ENCODE data around the gene TMEM203. TPM values are rescaled to one million over a fixed set of nuclear protein-coding genes. Genes with fewer than 3 reads are reported as not detected.
A peak's percentile ranks its signal among the peaks of the same experiment; 100 is the strongest.

The TMEM203 gene
- total and polyA plus RNA-seq, 2 of the 13 experiments (the other 11 are each of a cell fraction or from before 2014, with no cell fraction given) = 23.4 to 36.7 TPM

DNA sequence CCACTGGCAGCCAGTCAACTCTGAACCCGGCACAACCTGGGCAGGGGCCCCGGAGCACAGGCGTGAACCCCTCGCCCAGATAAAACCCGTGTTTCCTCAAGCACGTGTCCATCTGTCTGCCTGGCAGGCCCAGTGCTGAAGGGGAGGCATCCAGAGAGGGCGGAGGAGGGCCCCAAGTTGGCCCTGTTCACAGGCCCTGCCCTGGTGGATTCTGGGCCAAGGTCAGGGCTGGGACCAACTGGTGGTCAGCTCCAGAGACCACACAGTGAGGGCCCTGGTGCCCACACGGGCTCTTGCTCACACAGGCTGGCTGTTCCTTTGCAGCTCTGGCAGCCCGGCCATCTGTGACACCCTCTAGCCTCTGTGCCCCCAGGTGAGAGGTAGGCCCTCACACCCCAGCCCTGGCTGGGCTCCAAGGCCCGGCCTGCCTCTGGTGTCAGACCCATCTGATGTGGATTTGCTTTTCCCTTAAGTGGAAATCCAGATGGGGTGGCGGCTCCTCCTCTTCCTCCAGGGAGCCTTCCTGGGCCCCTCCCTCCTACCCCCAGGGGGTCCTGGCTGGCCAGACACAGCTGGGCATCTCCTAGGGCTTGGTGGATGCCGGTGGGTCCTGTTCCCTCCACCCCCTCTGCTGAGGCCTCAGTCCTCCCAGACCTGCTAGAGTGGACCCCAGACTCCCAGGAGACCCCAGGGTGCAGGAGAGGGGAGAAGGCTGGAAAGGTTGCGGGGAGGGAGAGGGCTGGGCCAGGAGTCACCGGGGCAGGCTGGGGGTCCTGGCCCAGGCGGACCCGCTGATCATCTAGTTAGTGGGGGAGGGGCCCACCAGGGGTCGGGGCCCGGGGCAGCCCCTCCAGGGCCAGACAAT is 45.1 kb upstream of the TMEM203 start (continued):
- TF ChIP-seq ZNF841 (CRISPR knock-in tag; IDR thresholded peaks at IDR 0.05; ENCODE audit: borderline replicate concordance) (no peak), AGO1 (IDR thresholded peaks at IDR 0.05; ENCODE audit: low read depth, low read length, poor library complexity, severe bottlenecking) (peak; percentile 73), TBP (CRISPR knock-in tag; IDR thresholded peaks at IDR 0.05) (no peak)
- TF ChIP-seq, protein P1, sequence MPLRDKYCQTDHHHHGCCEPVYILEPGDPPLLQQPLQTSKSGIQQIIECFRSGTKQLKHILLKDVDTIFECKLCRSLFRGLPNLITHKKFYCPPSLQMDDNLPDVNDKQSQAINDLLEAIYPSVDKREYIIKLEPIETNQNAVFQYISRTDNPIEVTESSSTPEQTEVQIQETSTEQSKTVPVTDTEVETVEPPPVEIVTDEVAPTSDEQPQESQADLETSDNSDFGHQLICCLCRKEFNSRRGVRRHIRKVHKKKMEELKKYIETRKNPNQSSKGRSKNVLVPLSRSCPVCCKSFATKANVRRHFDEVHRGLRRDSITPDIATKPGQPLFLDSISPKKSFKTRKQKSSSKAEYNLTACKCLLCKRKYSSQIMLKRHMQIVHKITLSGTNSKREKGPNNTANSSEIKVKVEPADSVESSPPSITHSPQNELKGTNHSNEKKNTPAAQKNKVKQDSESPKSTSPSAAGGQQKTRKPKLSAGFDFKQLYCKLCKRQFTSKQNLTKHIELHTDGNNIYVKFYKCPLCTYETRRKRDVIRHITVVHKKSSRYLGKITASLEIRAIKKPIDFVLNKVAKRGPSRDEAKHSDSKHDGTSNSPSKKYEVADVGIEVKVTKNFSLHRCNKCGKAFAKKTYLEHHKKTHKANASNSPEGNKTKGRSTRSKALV (CRISPR knock-in tag; IDR thresholded peaks at IDR 0.05) = no peak

DNA sequence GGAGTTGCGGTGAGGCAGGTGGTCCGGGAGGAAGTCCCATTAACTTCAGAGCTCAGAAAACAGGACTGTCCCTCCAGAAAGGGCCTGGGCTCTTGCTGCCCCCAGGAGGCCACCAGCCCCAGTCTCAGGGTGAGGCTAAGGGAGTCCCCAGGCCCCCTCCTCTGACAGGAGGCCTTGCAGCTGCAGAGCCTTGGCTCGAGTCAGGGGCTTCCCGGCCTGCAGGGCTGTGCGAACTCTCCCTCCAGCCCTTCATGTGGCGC is 42.4 kb upstream of the TMEM203 start:
- POLR2A ChIA-PET = interaction anchor here (0.5 to 1.3 kb wide), 4 partner anchors 29 to 96 kb away, joined by 3 to 8 read pairs (median 4); partner anchors contain the start of genes TOR4A and TPRN
- Histone ChIP-seq H3K4me3 (replicated peaks in 1 of 3; ENCODE audit: insufficient read depth in 1 of 3, low read depth in 2 of 3, low read length in 3 of 3) (peak overlapping the region in 2 of 3 experiments; percentile 7 to 64; a peak in 2 of 6 replicates), H3K36me3 (replicated peaks in 1 of 2; ENCODE audit: control insufficient read depth in 1 of 2, insufficient read depth in 2 of 2, low read length in 2 of 2) (peaks cover 2 to 8% of the 10 kb centered on the region in 2 experiments; a peak in 3 of 5 replicates), H3K9ac (ENCODE audit: insufficient read depth, low read depth, low read length) (peak overlapping the region; percentile 7; the same call in 1 of the 2 replicates), H3K27ac (ENCODE audit: extremely low read length, insufficient read depth, low read length) (no peak overlapping the region), H4K20me1 (ENCODE audit: insufficient read depth, low read length) (peaks cover 14% of the 10 kb centered on the region), H3K4me2 (ENCODE audit: low read depth, low read length) (peak overlapping the region; percentile 87), H3K9me3 (ENCODE audit: low read length) (no peaks in the 10 kb centered on the region), H3K79me2 (ENCODE audit: insufficient read depth, low read length) (peaks cover 11% of the 10 kb centered on the region), H2AFZ (ENCODE audit: low read length) (no peak overlapping the region), H3K27me3 (ENCODE audit: control insufficient read depth in 1 of 2, insufficient read depth in 2 of 2, low read length in 2 of 2) (peaks cover 2 to 9% of the 10 kb centered on the region in 2 experiments; a peak in 2 of 5 replicates), H3K4me1 (ENCODE audit: insufficient read depth, low read length) (peaks cover 86% of the 10 kb centered on the region)
- DNase-seq (ENCODE audit: low spot score) (no peak), FAIRE-seq (no peak), ATAC-seq (no peak)
- intact Hi-C loops (cut with micrococcal nuclease; ENCODE audit: unreplicated experiment) (no loop called here), in situ Hi-C loops (cut with HindIII; ENCODE audit: extremely low pct_ligation_motif_present, low pct_unique_long_range_greater_than_20kb) (no loop called here)
- CTCF ChIA-PET (ENCODE audit: low intra/inter-chr PET ratio, low total read pairs) = interaction anchor here (1.1 kb wide), 1 partner anchor 12 kb away, joined by 3 read pairs; no protein-coding TSS in a partner anchor
- no TSS peak for BruUV-seq (replicated peaks)
- WGBS (ENCODE audit: low lambda C conversion rate) = 49% methylated on average over 5 of the region's 6 CpGs
- TF ChIP-seq ZNF878 (CRISPR knock-in tag; IDR thresholded peaks at IDR 0.05) (no peak), MYC (CRISPR knock-in tag; IDR thresholded peaks at IDR 0.05; ENCODE audit: borderline replicate concordance) (0 out of 2 replicates have a peak, but pooled peaks have one; percentile 3), KLF15 (CRISPR knock-in tag; IDR thresholded peaks at IDR 0.05; ENCODE audit: borderline replicate concordance) (no peak)
- TF ChIP-seq, protein P2, sequence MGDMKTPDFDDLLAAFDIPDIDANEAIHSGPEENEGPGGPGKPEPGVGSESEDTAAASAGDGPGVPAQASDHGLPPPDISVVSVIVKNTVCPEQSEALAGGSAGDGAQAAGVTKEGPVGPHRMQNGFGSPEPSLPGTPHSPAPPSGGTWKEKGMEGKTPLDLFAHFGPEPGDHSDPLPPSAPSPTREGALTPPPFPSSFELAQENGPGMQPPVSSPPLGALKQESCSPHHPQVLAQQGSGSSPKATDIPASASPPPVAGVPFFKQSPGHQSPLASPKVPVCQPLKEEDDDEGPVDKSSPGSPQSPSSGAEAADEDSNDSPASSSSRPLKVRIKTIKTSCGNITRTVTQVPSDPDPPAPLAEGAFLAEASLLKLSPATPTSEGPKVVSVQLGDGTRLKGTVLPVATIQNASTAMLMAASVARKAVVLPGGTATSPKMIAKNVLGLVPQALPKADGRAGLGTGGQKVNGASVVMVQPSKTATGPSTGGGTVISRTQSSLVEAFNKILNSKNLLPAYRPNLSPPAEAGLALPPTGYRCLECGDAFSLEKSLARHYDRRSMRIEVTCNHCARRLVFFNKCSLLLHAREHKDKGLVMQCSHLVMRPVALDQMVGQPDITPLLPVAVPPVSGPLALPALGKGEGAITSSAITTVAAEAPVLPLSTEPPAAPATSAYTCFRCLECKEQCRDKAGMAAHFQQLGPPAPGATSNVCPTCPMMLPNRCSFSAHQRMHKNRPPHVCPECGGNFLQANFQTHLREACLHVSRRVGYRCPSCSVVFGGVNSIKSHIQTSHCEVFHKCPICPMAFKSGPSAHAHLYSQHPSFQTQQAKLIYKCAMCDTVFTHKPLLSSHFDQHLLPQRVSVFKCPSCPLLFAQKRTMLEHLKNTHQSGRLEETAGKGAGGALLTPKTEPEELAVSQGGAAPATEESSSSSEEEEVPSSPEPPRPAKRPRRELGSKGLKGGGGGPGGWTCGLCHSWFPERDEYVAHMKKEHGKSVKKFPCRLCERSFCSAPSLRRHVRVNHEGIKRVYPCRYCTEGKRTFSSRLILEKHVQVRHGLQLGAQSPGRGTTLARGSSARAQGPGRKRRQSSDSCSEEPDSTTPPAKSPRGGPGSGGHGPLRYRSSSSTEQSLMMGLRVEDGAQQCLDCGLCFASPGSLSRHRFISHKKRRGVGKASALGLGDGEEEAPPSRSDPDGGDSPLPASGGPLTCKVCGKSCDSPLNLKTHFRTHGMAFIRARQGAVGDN (CRISPR knock-in tag; IDR thresholded peaks at IDR 0.05) = 0 out of 2 replicates have a peak, but pooled peaks have one; percentile 0
